ENCODE measurements around the gene EME2.

The EME2 gene

DNA sequence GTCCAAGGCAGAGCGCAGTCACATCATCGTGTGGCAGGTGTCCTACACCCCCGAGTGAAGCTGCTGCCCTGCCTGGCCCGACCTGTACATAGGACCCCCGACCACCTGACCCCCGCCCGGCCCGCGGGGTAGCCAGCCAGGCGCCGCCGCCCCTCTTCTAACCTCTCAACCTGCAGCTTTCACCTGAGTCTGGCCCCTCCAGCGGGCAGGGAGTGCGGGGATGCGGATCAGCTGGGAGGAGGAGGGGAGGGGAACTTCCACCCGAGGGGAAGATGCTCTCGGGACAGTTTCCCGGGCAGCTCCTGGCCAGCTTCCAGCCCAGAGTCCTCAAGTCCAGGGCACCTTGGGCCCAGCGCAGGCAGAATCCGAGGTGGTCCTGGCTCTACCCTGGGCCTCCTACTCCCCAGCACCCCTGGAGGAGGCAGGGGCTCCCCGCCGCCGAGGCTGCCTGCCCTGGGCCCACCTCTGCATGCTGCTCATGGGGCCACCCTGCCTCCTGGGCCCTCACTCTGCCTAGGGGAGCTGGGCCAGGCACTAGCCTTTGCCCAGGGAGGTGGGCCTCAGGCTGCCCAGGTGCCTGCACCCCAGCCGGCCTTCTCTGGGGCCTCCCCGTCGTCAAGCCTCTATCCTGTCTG lies 3.7 kb upstream of the EME2 start:
- Histone ChIP-seq H2BK5ac (ENCODE audit: low read length) (no peak overlapping the region), H3K27me3 (ENCODE audit: control insufficient read depth in 3 of 3, insufficient read depth in 3 of 3, low read depth in 1 of 3, low read length in 3 of 3) (no peaks in the 10 kb centered on the region), H3K9ac (ENCODE audit: low read depth, low read length, poor library complexity) (peak overlapping the region; percentile 44), H4K8ac (ENCODE audit: low read depth, low read length) (no peak overlapping the region), H3K9me3 (replicated peaks in 1 of 2; ENCODE audit: control insufficient read depth in 2 of 2, insufficient read depth in 1 of 2, low read depth in 1 of 2, low read length in 2 of 2) (no peaks in the 10 kb centered on the region), H3K4me3 (ENCODE audit: low read length in 2 of 2) (no peak overlapping the region), H2AK5ac (ENCODE audit: low read depth, low read length) (no peak overlapping the region), H3K23ac (ENCODE audit: low read depth, low read length, poor library complexity) (peak overlapping the region; percentile 55), H3K4me1 (ENCODE audit: control insufficient read depth in 2 of 2, insufficient read depth in 1 of 2, low read depth in 1 of 2, low read length in 2 of 2) (peaks cover 6 to 13% of the 10 kb centered on the region in 2 donors), H2BK12ac (ENCODE audit: low read length) (peak overlapping the region; percentile 10), H2BK15ac (ENCODE audit: low read length) (no peak overlapping the region), H3K14ac (ENCODE audit: low read length) (peak overlapping the region; percentile 71), H3K4ac (ENCODE audit: low read length) (no peak overlapping the region), H3K79me1 (ENCODE audit: low read depth, low read length) (peaks cover 19% of the 10 kb centered on the region), H3K18ac (ENCODE audit: low read length) (no peak overlapping the region), H3K27ac (replicated peaks; ENCODE audit: low read length) (no peak overlapping the region), H4K91ac (ENCODE audit: low read depth, low read length, poor library complexity) (no peak overlapping the region), H3K4me2 (ENCODE audit: insufficient read depth, low read length, poor library complexity, severe bottlenecking) (no peak overlapping the region), H2BK120ac (ENCODE audit: low read depth, low read length) (no peak overlapping the region), H3K36me3 (replicated peaks in 1 of 2; ENCODE audit: control insufficient read depth in 2 of 2, insufficient read depth in 2 of 2, low read length in 2 of 2) (peaks cover 34 to 71% of the 10 kb centered on the region in 2 donors), H2AFZ (ENCODE audit: low read length) (no peak overlapping the region)
- DNase-seq (ENCODE audit: low spot score) = no peak
- WGBS, 2 donors (ENCODE audit: extremely low coverage in 2 of 2, insufficient read length in 2 of 2, insufficient replicate concordance in 1 of 2) = no CpG with 5 or more reads among the region's 26 CpGs

DNA sequence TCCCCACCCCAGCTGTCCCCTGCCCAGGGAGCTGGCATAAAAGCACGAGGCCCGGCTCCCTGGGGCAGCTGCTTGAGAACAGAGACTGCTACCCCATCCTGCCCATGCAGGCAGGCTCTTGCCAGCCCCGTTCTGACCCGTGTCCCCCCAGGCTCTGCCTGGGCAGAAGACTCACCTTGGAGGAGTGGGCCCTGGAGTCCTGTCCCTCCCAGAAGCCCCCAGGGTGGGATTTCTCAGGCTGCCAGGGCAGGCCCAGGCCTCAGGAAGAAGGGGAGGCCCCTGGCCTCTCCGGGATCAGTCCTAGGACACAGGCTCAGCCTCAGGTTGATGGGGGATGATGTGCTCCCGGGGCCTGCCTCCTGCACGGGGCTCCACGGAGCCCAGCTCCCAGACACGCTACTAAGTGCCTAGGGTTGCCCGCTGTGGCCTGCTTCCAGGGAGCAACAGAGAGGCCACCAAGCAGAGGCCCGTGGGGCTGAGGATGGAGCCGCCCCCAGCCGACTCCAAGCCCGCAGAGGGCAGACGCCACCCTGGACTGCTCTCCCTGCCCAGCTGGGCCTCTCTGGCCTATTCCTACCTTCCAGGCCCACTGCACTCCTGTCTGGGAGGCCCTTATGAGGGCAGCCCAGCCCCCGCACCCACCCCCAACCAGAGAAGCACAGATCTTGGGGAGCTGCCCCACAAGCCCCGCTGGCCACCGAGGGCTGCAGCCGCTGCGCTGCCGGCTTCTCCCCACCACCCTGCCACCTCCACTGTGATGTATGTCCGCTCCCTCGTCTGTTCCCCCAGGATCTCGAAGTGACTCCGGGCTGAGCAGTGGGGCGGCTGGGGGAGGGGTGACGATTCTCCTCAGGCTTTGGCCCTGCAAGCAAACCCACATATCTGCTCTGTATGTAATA lies 3.0 kb upstream of the EME2 start:
- Histone ChIP-seq H2AFZ (ENCODE audit: low read length) (no peak overlapping the region), H2BK120ac (ENCODE audit: low read depth, low read length) (no peak overlapping the region), H2BK5ac (ENCODE audit: low read length) (no peak overlapping the region), H2BK12ac (ENCODE audit: low read length) (no peak overlapping the region), H2BK15ac (ENCODE audit: low read length) (no peak overlapping the region), H3K4me2 (ENCODE audit: insufficient read depth, low read length, poor library complexity, severe bottlenecking) (no peak overlapping the region), H3K23ac (ENCODE audit: low read depth, low read length, poor library complexity) (peak overlapping the region; percentile 46), H2AK5ac (ENCODE audit: low read depth, low read length) (peak overlapping the region; percentile 90), H3K27me3 (ENCODE audit: control insufficient read depth in 3 of 3, insufficient read depth in 3 of 3, low read depth in 1 of 3, low read length in 3 of 3) (no peaks in the 10 kb centered on the region), H3K14ac (ENCODE audit: low read length) (no peak overlapping the region), H3K18ac (ENCODE audit: low read length) (peak overlapping the region; percentile 6), H3K36me3 (replicated peaks in 1 of 2; ENCODE audit: control insufficient read depth in 2 of 2, insufficient read depth in 2 of 2, low read length in 2 of 2) (peaks cover 29 to 65% of the 10 kb centered on the region in 2 donors), H3K79me1 (ENCODE audit: low read depth, low read length) (peaks cover 21% of the 10 kb centered on the region), H4K91ac (ENCODE audit: low read depth, low read length, poor library complexity) (no peak overlapping the region), H4K8ac (ENCODE audit: low read depth, low read length) (no peak overlapping the region), H3K27ac (replicated peaks; ENCODE audit: low read length) (no peak overlapping the region), H3K9ac (ENCODE audit: low read depth, low read length, poor library complexity) (no peak overlapping the region), H3K4me3 (ENCODE audit: low read length in 2 of 2) (no peak overlapping the region), H3K9me3 (replicated peaks in 1 of 2; ENCODE audit: control insufficient read depth in 2 of 2, insufficient read depth in 1 of 2, low read depth in 1 of 2, low read length in 2 of 2) (no peaks in the 10 kb centered on the region), H3K4ac (ENCODE audit: low read length) (no peak overlapping the region), H3K4me1 (ENCODE audit: control insufficient read depth in 2 of 2, insufficient read depth in 1 of 2, low read depth in 1 of 2, low read length in 2 of 2) (peaks cover 12% of the 10 kb centered on the region in 2 donors)
- WGBS, 2 donors (ENCODE audit: extremely low coverage in 2 of 2, insufficient read length in 2 of 2, insufficient replicate concordance in 1 of 2) = no CpG with 5 or more reads among the region's 27 CpGs
- no peak for DNase-seq (ENCODE audit: low spot score)

DNA sequence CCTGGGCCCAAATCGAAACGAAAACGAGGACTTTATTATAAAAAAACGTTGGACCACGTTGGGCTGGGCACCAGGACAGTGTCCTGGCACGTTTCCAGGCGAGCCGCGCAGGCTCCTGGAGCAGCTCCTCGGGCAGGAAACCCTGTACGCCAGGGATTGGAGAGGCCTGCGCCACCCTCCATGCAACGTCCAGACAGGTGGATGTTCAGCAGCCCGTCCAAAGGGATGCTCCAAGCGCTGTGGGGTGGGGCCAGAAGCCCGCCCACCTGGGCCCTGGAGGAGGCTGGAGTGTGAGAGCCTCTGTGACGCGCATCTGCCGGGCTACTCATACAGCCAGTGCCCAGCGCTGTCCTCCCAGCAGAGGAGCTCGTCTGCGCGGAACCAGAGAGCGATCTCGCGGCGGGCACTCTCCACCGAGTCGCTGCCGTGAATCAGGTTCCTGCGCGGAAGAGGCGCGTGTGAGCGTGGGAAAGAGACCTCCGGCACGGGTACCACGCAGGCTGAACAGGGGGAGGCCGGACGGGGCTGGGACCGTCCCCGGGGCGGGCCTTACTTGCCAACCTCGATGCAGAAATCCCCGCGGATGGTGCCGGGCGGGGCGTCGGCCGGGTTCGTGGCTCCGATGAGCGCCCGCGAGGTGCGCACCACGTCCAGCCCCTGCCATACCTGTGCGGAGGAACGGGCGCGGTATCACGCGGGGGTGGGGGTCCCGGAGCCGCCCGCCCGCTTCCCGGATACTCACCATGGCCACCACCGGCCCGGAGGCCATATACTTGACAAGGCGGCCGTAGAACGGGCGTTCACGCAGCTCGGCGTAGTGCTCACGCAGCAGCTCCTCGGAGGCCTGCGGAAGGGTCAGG lies 2.1 kb upstream of the EME2 start:
- WGBS, 2 donors (ENCODE audit: extremely low coverage in 2 of 2, insufficient read length in 2 of 2, insufficient replicate concordance in 1 of 2) = no CpG with 5 or more reads among the region's 81 CpGs
- Histone ChIP-seq H3K4me2 (ENCODE audit: insufficient read depth, low read length, poor library complexity, severe bottlenecking) (peak overlapping the region; percentile 98), H2BK120ac (ENCODE audit: low read depth, low read length) (no peak overlapping the region), H3K4me3 (ENCODE audit: low read length in 2 of 2) (peak overlapping the region; percentile 4 to 99), H2AK5ac (ENCODE audit: low read depth, low read length) (peak overlapping the region; percentile 90), H3K79me1 (ENCODE audit: low read depth, low read length) (peaks cover 26% of the 10 kb centered on the region), H4K91ac (ENCODE audit: low read depth, low read length, poor library complexity) (no peak overlapping the region), H2BK12ac (ENCODE audit: low read length) (peak overlapping the region; percentile 58), H3K4ac (ENCODE audit: low read length) (no peak overlapping the region), H3K36me3 (replicated peaks in 1 of 2; ENCODE audit: control insufficient read depth in 2 of 2, insufficient read depth in 2 of 2, low read length in 2 of 2) (peaks cover 23 to 65% of the 10 kb centered on the region in 2 donors), H2BK5ac (ENCODE audit: low read length) (peak overlapping the region; percentile 87), H2BK15ac (ENCODE audit: low read length) (no peak overlapping the region), H3K23ac (ENCODE audit: low read depth, low read length, poor library complexity) (peak overlapping the region; percentile 99), H3K4me1 (ENCODE audit: control insufficient read depth in 2 of 2, insufficient read depth in 1 of 2, low read depth in 1 of 2, low read length in 2 of 2) (peaks cover 12% of the 10 kb centered on the region in 2 donors), H3K18ac (ENCODE audit: low read length) (peak overlapping the region; percentile 83), H3K27me3 (ENCODE audit: control insufficient read depth in 3 of 3, insufficient read depth in 3 of 3, low read depth in 1 of 3, low read length in 3 of 3) (no peaks in the 10 kb centered on the region), H4K8ac (ENCODE audit: low read depth, low read length) (no peak overlapping the region), H3K27ac (replicated peaks; ENCODE audit: low read length) (no peak overlapping the region), H3K9ac (ENCODE audit: low read depth, low read length, poor library complexity) (peak overlapping the region; percentile 91), H2AFZ (ENCODE audit: low read length) (no peak overlapping the region), H3K14ac (ENCODE audit: low read length) (peak overlapping the region; percentile 38), H3K9me3 (replicated peaks in 1 of 2; ENCODE audit: control insufficient read depth in 2 of 2, insufficient read depth in 1 of 2, low read depth in 1 of 2, low read length in 2 of 2) (no peaks in the 10 kb centered on the region)
- peak; percentile 6 for DNase-seq (ENCODE audit: low spot score)

Measured in neuronal stem cell (in vitro differentiated cells).